HG02759 (cell line): ENCODE data around the gene RAB17.
"Not testable (repeated sequence)": the region's sequence is repeated elsewhere in the genome, so short reads cannot be mapped to it uniquely, and the experiment has no call there.

Experiments
- ATAC-seq: cut with Tn5 transposase; IDR thresholded peaks from one replicate; pipeline ENCODE4 v1.9.1; 2021; ENCODE audit warnings: mild to moderate bottlenecking, moderate library complexity; ENCODE audit not compliant: unreplicated experiment

The RAB17 gene

DNA sequence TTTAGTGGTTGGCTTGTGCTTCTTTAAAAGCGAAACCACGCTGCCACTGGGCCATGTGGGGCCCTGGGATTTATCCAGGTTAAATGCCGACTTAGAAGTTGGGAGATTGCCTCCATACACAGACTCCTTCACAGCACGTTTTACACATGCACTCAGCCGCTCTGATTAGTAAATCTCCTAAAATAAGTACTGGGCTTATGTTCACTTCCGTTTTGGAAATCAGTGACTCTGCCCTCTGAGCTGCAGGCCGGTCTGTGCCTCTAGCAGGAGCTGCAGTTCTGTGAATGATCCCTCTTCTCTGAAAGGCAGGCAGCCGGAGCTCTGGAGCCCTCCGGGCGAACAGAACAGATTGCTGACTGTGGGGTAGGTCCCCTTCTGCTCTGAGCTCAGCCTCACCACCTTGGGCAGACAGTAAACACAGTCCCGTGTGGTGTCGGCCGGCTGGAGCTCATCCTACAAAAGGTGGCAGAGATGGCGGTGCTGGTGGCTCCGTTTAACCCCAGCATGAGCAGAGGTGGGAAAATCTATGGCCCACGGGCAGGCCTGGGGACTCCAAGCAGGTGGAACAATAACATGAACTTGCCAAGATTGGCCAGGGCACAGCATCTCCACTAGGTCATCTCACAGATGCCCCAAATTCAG is 9.8 kb upstream of the RAB17 start:
- no peak for ATAC-seq

DNA sequence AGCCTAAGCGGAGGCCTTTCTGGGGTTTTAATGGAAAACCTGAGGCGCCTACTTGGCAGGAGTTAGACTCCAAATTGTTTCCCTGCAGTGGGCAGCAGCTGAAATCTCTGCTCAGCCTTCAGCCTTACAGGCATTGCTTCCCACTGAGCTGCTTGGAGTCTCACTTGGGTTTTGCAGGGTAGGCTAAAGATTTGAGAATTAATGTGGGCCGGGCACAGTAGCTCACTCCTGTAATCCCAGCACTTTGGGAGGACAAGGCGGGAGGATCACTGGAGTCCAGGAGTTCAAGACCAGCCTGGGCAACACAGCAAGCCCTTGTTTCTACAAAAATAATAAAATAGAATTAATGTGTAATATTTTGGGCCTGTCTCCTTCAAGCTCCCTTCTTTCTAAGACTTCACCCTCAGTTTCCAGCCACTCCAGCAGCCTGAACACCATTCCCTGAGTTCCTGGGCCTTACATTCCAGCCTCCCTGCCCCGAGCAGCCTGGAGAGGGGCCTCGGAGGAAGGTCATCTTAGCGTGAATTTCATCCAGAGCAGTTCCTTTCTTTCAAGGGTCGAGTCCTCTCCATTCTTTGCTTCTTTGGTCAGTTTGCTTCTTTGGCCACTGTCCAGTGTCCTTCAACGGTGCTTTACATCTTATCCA is 9.1 kb upstream of the RAB17 start:
- no peak for ATAC-seq

GRCh38 chr2:237598468-237599208 is 8.1 kb upstream of the RAB17 start:
- ATAC-seq, result no peak

- ATAC-seq, result no peak
These were observed 6.9 kb upstream of the RAB17 start for GRCh38 chr2:237597196-237598145.

GRCh38 chr2:237596520-237597195 is 6.1 kb upstream of the RAB17 start:
- no peak for ATAC-seq

- not testable (repeated sequence) for ATAC-seq
These were observed 5.4 kb upstream of the RAB17 start for GRCh38 chr2:237595829-237596519.

DNA sequence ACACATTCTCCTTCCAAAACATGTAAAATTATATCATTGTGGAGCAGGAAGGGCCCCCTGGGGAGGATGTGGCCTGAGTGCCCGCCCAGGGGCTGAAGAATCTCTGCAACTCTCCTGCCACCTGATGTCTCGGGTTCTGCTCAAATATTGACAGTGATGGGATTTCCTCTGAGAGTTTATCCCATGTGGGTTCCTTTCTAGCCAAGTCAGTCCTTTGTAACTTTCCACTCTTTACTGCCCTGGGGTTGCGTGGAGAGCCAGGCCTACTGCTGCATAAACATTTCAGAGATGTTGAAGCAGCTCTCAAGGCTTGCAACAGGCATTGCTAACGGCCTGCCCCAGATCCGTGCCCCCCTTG is 4.0 kb upstream of the RAB17 start:
- no peak for ATAC-seq

DNA sequence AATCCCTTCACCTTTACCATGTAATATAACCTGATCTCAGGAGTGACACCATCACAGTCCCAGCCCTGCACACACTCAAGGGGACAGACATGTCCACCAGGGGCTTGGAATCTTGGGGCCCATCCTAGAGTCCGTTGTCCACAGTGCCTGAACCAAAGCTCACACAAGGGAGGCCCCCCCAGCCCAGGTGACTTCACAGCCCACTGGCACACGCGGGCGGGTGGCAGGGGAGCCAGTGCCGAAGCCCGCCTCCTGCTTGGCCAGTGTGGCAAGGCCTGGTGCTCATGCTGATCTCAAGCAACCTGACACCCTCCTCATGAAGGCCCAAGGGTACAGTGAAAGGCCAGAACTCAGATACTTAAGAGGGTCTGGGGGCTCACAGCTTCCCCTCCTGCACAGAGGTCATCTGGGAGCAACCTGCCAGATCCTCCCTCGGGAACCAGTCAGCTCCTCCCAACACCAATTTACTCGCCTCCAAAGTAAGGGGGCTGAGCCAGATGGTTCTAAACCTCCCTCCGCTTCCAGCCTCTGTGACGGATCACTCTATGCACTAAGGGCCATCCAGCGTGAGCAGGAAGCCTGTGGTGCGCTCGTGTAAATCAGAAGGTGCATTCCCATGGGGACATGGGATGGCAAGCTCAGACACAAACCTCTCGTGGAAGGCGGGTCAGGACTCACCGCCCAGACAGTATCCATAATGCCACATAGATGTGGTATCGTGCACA is 3.2 kb upstream of the RAB17 start:
- no peak for ATAC-seq

GRCh38 chr2:237593036-237593435 is 2.5 kb upstream of the RAB17 start:
- no peak for ATAC-seq

GRCh38 chr2:237592425-237592980 is 2.0 kb upstream of the RAB17 start:
- no peak for ATAC-seq

DNA sequence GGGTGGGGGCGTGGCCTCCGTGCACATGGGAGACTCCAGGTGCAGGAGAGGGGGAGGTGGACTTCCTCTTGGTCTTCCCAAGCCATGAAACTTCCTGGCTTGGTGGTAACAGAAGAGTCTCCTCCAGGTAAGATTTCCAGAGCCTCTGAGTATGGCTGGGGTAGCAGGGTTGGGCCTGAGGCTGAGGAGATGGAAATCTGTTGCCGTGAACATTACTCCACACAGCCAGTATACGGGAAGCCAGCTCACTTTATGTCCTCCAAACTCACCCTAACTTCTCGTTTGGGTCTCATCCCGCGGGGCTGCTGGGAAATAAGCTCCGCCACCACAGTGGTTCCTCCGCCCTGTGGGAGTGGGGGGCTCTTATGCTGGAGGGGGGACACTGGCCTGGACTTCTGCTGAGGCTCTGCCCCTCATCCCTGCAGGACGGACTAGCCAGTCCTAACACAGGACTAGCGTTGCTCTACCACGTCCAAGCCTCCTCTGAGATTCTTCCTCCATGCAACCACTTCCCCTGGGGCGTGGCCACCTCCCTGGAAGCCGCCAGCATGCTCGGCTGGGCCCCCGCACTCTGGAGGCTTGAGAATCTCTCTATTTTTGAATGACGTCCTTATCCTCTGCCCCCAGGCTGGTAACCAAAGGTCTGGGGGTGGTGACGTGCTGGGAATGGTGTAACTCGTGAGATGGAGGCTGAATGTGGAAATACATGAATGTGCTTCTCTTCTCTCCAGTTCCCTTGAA is 777 bp upstream of the RAB17 start:
- ATAC-seq, result no peak

GRCh38 chr2:237588044-237588696 is 2.4 kb downstream of the RAB17 start:
- ATAC-seq, result no peak

DNA sequence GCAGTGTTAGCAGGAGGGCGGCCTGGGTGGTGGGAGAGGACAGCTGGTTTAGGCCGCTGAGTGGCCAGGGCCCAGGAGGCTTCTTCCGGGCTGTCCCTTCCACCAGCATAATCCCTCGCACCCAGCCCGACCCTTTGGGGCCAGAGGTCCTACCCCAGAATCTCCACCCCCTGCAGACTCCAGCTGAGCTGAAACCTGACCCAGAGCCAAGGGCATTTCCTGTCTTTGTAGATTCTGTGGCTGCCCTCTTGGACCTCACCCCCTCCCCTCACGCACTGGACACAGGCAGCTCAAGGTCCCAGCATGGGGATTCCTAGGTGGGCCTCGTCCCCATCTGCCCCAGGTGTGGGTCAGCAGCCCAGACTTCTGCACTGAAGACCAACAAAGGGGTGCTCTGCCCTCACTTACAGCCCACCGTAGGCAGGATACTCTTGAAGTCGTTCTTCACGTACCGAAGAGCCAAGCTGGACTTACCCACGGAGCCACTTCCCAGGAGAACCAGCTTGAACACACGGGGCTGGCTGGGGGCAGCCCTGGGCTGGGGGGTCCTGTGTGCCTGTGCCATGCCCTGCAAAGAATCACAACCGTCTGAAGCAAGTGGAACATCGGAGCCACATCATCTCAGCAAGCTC is 4.8 kb downstream of the RAB17 start:
- no peak for ATAC-seq

- no peak for ATAC-seq
These were observed 6.9 kb downstream of the RAB17 start for GRCh38 chr2:237583385-237584295.

DNA sequence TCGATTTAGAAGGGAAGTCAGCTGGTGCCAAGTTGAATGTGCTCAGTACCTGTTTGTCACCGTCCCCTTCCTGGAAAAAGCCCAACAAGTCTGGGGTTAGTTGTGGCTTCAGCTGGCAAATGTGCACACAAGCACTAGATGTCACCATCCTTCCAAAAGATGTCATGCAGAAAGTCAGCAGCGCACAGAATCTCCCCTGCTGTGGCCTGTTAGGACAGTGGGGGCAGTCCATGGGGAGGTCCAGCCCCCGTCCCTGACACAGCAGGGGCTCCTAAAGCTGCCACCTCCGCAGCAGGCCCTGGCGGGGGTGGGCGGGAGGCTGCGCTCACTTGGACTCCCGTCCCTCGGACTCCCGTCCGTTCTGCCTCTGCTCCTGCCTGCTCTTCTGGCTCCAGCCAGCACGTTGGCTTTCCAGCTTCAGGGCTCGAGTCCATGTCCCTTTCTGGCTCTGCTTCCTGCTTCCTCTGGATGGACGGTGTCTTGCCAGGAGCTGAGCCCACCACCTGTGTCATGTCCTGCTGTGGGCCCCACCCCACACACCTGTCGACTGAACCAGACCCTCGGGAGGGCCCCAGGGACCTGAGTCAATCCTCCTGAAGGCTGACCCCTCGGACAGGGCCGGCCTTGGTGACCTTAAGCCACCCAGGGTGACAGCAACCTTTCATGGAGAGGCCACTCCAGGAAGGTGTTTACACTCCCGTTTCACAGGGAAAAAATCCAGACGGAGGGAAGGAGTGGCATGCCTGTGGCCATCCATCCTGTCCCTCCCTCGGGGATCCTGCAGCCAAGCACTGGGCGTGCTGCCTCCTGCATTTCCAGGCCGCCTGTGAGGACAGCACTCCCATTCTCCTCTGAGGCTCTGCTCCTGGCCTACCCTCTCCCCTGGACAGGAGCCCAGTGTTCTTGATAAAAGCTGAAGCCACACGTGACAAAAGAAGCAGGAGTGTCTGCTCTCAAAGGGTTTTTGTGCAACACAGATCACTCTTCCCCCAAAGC is 8.5 kb downstream of the RAB17 start:
- no peak for ATAC-seq
